ENCODE results near the gene BRK1.

DNA sequence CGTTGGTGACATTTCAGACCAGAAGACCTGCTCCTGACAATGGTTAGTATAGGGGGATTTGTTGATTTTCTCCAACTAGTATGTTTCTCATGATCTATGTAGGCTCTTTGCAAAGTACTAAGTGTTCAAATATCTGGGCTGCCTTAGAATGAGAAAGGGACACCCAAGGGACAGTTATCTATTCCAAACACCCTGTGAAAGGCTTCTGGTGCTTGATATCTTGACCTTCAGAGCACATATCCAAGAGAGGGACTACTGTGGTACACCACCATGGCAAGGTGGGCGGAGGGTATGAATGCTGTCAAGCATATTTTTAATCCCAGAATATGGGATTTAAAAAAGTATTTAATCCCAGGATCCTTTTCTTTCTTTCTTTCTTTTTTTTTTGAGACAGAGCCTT is 8.6 kb upstream of the BRK1 start:
- TF ChIP-seq, protein P1, sequence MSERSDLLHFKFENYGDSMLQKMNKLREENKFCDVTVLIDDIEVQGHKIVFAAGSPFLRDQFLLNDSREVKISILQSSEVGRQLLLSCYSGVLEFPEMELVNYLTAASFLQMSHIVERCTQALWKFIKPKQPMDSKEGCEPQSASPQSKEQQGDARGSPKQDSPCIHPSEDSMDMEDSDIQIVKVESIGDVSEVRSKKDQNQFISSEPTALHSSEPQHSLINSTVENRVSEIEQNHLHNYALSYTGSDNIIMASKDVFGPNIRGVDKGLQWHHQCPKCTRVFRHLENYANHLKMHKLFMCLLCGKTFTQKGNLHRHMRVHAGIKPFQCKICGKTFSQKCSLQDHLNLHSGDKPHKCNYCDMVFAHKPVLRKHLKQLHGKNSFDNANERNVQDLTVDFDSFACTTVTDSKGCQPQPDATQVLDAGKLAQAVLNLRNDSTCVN (CRISPR knock-in tag; IDR thresholded peaks at IDR 0.05): no peak
- TF ChIP-seq SMAD2 (IDR thresholded peaks at IDR 0.05; ENCODE audit: low read depth, low read length): no peak
- TF ChIP-seq, protein P2, sequence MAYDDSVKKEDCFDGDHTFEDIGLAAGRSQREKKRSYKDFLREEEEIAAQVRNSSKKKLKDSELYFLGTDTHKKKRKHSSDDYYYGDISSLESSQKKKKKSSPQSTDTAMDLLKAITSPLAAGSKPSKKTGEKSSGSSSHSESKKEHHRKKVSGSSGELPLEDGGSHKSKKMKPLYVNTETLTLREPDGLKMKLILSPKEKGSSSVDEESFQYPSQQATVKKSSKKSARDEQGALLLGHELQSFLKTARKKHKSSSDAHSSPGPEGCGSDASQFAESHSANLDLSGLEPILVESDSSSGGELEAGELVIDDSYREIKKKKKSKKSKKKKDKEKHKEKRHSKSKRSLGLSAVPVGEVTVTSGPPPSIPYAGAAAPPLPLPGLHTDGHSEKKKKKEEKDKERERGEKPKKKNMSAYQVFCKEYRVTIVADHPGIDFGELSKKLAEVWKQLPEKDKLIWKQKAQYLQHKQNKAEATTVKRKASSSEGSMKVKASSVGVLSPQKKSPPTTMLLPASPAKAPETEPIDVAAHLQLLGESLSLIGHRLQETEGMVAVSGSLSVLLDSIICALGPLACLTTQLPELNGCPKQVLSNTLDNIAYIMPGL (CRISPR knock-in tag; IDR thresholded peaks at IDR 0.05): no peak
- TF ChIP-seq CBFB (CRISPR knock-in tag; IDR thresholded peaks at IDR 0.05): no peak
- TF ChIP-seq EP300 (IDR thresholded peaks at IDR 0.05; ENCODE audit: low read length): no peak
- no peak for TF ChIP-seq MTA3 (IDR thresholded peaks at IDR 0.05; ENCODE audit: borderline replicate concordance)
- TF ChIP-seq, protein P3, sequence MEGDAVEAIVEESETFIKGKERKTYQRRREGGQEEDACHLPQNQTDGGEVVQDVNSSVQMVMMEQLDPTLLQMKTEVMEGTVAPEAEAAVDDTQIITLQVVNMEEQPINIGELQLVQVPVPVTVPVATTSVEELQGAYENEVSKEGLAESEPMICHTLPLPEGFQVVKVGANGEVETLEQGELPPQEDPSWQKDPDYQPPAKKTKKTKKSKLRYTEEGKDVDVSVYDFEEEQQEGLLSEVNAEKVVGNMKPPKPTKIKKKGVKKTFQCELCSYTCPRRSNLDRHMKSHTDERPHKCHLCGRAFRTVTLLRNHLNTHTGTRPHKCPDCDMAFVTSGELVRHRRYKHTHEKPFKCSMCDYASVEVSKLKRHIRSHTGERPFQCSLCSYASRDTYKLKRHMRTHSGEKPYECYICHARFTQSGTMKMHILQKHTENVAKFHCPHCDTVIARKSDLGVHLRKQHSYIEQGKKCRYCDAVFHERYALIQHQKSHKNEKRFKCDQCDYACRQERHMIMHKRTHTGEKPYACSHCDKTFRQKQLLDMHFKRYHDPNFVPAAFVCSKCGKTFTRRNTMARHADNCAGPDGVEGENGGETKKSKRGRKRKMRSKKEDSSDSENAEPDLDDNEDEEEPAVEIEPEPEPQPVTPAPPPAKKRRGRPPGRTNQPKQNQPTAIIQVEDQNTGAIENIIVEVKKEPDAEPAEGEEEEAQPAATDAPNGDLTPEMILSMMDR (IDR thresholded peaks at IDR 0.05 in 2 of 3, conservative IDR thresholded peaks at IDR 0.05 in 1 of 3; ENCODE audit: insufficient read depth in 2 of 3, low read depth in 1 of 3, low read length in 3 of 3): no peak
- TF ChIP-seq MAFK (IDR thresholded peaks at IDR 0.05; ENCODE audit: low read length): no peak
- no peak for TF ChIP-seq ETV6 (IDR thresholded peaks at IDR 0.05; ENCODE audit: borderline replicate concordance in 1 of 2, low read depth in 2 of 2, low read length in 1 of 2)
- no peak for TF ChIP-seq ETV6 (CRISPR knock-in tag; IDR thresholded peaks at IDR 0.05; ENCODE audit: borderline replicate concordance)
- no peak for TF ChIP-seq ZNF644 (tag; IDR thresholded peaks at IDR 0.05; ENCODE audit: low read depth)
- no peak for TF ChIP-seq NR1H2 (CRISPR knock-in tag; IDR thresholded peaks at IDR 0.05)
- TF ChIP-seq ESRRA (IDR thresholded peaks at IDR 0.05; ENCODE audit: borderline replicate concordance, low read depth): no peak

All from K562 (cell line).